H9 (cell line): ENCODE data around the gene CCDC85A. TPM values are rescaled to one million over a fixed set of nuclear protein-coding genes. Genes with fewer than 3 reads are reported as not detected.

ENCODE experiments used
- DNase-seq: peaks from one replicate; pipeline ENCODE4 v3.0.0-alpha.2; 2017
- H2AFZ ChIP-seq: one replicate; pipeline ENCODE4 v1.6.1; 2013; ENCODE audit warnings: mild to moderate bottlenecking, low read length, control low read depth, moderate library complexity
- H2AK5ac ChIP-seq: 2 replicates; pipeline ENCODE4 v1.6.1; 2013; ENCODE audit warnings: low read length, control low read depth, mixed read lengths; ENCODE audit not compliant: insufficient read length
- H2BK120ac ChIP-seq: one replicate; pipeline ENCODE4 v1.6.1; 2013; ENCODE audit warnings: low read depth, mild to moderate bottlenecking, low read length, control low read depth, inconsistent platforms; ENCODE audit not compliant: poor library complexity, severe bottlenecking
- H2BK12ac ChIP-seq: 2 replicates; pipeline ENCODE4 v1.6.1; 2013; ENCODE audit warnings: low read length, control low read depth, mixed read lengths, low read depth; ENCODE audit not compliant: insufficient read length
- H2BK15ac ChIP-seq: 2 replicates; pipeline ENCODE4 v1.6.1; 2013; ENCODE audit warnings: low read depth, low read length, control low read depth
- H2BK20ac ChIP-seq: one replicate; pipeline ENCODE4 v1.6.1; 2013; ENCODE audit warnings: low read depth, mild to moderate bottlenecking, low read length, control low read depth, inconsistent platforms; ENCODE audit not compliant: poor library complexity, severe bottlenecking
- H2BK5ac ChIP-seq: 2 replicates; pipeline ENCODE4 v1.6.1; 2013; ENCODE audit warnings: low read length, control low read depth, mixed read lengths; ENCODE audit not compliant: insufficient read length
- H3K14ac ChIP-seq: 2 replicates; pipeline ENCODE4 v1.6.1; 2013; ENCODE audit warnings: low read length, control low read depth; ENCODE audit not compliant: insufficient read depth
- H3K18ac ChIP-seq: 2 replicates; pipeline ENCODE4 v1.6.1; 2013; ENCODE audit warnings: low read depth, mild to moderate bottlenecking, mixed read lengths, low read length, control low read depth; ENCODE audit not compliant: insufficient read length
- H3K23ac ChIP-seq: 2 replicates; pipeline ENCODE4 v1.6.1; 2013; ENCODE audit warnings: low read length, control low read depth, mixed read lengths, low read depth; ENCODE audit not compliant: insufficient read length
- H3K23me2 ChIP-seq: 2 replicates; pipeline ENCODE4 v1.6.1; 2013; ENCODE audit warnings: low read depth, mild to moderate bottlenecking, mixed read lengths, low read length, control low read depth; ENCODE audit not compliant: insufficient read length, poor library complexity, severe bottlenecking
- H3K27ac ChIP-seq: 2 replicates; pipeline ENCODE4 v1.5.1; 2013; ENCODE audit warnings: low read length, control low read depth, mixed read lengths, low read depth; ENCODE audit not compliant: insufficient read length
- H3K27me3 ChIP-seq: 2 replicates; pipeline ENCODE4 v1.6.1; 2013; ENCODE audit warnings: low read length, control low read depth, inconsistent platforms; ENCODE audit not compliant: insufficient read depth
- H3K4ac ChIP-seq: 2 replicates; pipeline ENCODE4 v1.6.1; 2013; ENCODE audit warnings: low read depth, mild to moderate bottlenecking, control low read depth, inconsistent platforms, low read length, moderate library complexity
- H3K4me1 ChIP-seq: 2 replicates; pipeline ENCODE4 v1.6.1; 2013; ENCODE audit warnings: low read length, control low read depth, inconsistent platforms; ENCODE audit not compliant: insufficient read depth
- H3K4me2 ChIP-seq: 2 replicates; pipeline ENCODE4 v1.6.1; 2013; ENCODE audit warnings: low read length, control low read depth, mixed read lengths; ENCODE audit not compliant: insufficient read length, insufficient read depth
- H3K56ac ChIP-seq: 2 replicates; pipeline ENCODE4 v1.6.1; 2013; ENCODE audit warnings: low read depth, mild to moderate bottlenecking, mixed read lengths, low read length, control low read depth; ENCODE audit not compliant: insufficient read length
- H3K79me1 ChIP-seq: 2 replicates; pipeline ENCODE4 v1.6.1; 2013; ENCODE audit warnings: low read depth, mild to moderate bottlenecking, moderate library complexity, low read length, control low read depth, inconsistent platforms; ENCODE audit not compliant: insufficient read depth, poor library complexity, severe bottlenecking
- H3K79me2 ChIP-seq: 2 replicates; pipeline ENCODE4 v1.6.1; 2013; ENCODE audit warnings: low read length, control low read depth, inconsistent platforms; ENCODE audit not compliant: insufficient read depth
- H3K9ac ChIP-seq: 2 replicates; pipeline ENCODE4 v1.6.1; 2013; ENCODE audit warnings: low read length, control low read depth, mixed read lengths; ENCODE audit not compliant: insufficient read length; ENCODE audit errors: extremely low read depth
- H3K9me3 ChIP-seq: one replicate; pipeline ENCODE4 v1.6.1; 2013; ENCODE audit warnings: low read depth, low read length, inconsistent platforms; ENCODE audit not compliant: control insufficient read depth
- H3T11ph ChIP-seq: one replicate; pipeline ENCODE4 v1.6.1; 2013; ENCODE audit warnings: mild to moderate bottlenecking, low read length, control low read depth, inconsistent platforms
- H4K20me1 ChIP-seq: one replicate; pipeline ENCODE4 v1.6.1; 2013; ENCODE audit not compliant: control insufficient read depth, insufficient read length, insufficient read depth
- H4K5ac ChIP-seq: 2 replicates; pipeline ENCODE4 v1.6.1; 2013; ENCODE audit warnings: low read depth, mild to moderate bottlenecking, mixed read lengths, low read length, control low read depth; ENCODE audit not compliant: insufficient read length
- H4K8ac ChIP-seq: replicated peaks from 2 replicates; pipeline ENCODE4 v1.6.1; 2013; ENCODE audit warnings: low read length, control low read depth, mixed read lengths, low read depth; ENCODE audit not compliant: insufficient read length
- H4K91ac ChIP-seq: 2 replicates; pipeline ENCODE4 v1.6.1; 2013; ENCODE audit warnings: low read depth, mild to moderate bottlenecking, moderate library complexity, mixed read lengths, low read length, control low read depth; ENCODE audit not compliant: insufficient read length
- H3K27ac Mint-ChIP-seq, 3 experiments: 2 replicates in 2 of 3; 3 replicates in 1 of 3; pipeline ENCODE4 v1.8.0; 2020 to 2021; ENCODE audit warnings: mixed read lengths in 3 of 3, mild to moderate bottlenecking in 1 of 3, moderate library complexity in 1 of 3
- H3K27me3 Mint-ChIP-seq: 2 replicates; pipeline ENCODE4 v1.8.0; 2021; ENCODE audit warnings: low read depth, mild to moderate bottlenecking, moderate library complexity, mixed read lengths
- H3K36me3 Mint-ChIP-seq, 3 experiments: 2 replicates in 2 of 3; 3 replicates in 1 of 3; pipeline ENCODE4 v1.8.0; 2020 to 2021; ENCODE audit warnings: low read depth in 3 of 3, mixed read lengths in 3 of 3; ENCODE audit not compliant: insufficient read depth in 1 of 3
- H3K4me1 Mint-ChIP-seq, 2 experiments: 2 replicates each; pipeline ENCODE4 v1.8.0; 2020; ENCODE audit warnings: mixed read lengths in 2 of 2
- H3K4me3 Mint-ChIP-seq, 2 experiments: 2 replicates in 1 of 2; 3 replicates in 1 of 2; pipeline ENCODE4 v1.8.0; 2020 to 2021; ENCODE audit warnings: mild to moderate bottlenecking in 2 of 2, mixed read lengths in 2 of 2, moderate library complexity in 1 of 2
- H3K9me3 Mint-ChIP-seq, 2 experiments: 2 replicates in 1 of 2; 3 replicates in 1 of 2; pipeline ENCODE4 v1.8.0; 2020; ENCODE audit warnings: mild to moderate bottlenecking in 2 of 2, mixed read lengths in 2 of 2, moderate library complexity in 1 of 2
- CTCF ChIP-seq: fragments of 200-600 bp; sonication (generic); conservative IDR thresholded peaks from 3 replicates; pipeline ENCODE4 v1.8.0; 2021; ENCODE audit warnings: antibody characterized with exemption, mild to moderate bottlenecking
- WGBS: extraction: QIAGEN DNeasy Blood & Tissue Kit; methylation state at CpG from one replicate; pipeline ENCODE4 v1.1.7; 2013; ENCODE audit warnings: missing lambda C conversion rate, low lambda C conversion rate, mixed read lengths; ENCODE audit not compliant: insufficient read length; ENCODE audit errors: extremely low coverage; 5-methylcytosine and 5-hydroxymethylcytosine counted together
- total RNA-seq: library from RNA; stranded (reverse); gene quantifications from 2 replicates; pipeline ENCODE4 v1.2.1, GENCODE V29; 2021

CCDC85A gene
- total RNA-seq, 1 experiment from 2014 or later = 0.17 TPM

DNA sequence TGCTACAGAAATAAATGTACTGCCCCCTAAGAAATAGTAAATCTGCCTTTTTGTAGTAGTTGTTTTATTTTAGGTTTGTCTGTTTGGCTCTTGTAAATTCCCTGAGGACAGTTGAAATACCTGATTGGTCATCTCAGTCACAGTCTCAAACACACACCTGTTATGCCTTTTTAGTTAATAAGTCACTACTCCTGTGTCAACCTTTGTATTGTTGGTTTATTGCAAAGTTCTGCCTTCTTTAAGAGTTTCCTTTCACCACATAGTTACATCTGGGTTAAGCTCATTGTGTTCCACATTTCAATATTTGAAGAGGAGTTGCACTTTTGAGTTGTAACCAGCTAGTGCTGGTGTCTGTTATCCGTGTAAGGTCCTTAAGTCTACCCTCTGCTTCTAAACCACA is 198.7 kb downstream of the CCDC85A start:
- Histone ChIP-seq H2BK15ac (no peak overlapping the region), H2AFZ (no peak overlapping the region), H3K23ac (no peak overlapping the region), H4K5ac (no peak overlapping the region), H3K56ac (no peak overlapping the region), H4K20me1 (no peaks in the 10 kb centered on the region), H2BK120ac (no peak overlapping the region), H3K79me2 (no peaks in the 10 kb centered on the region), H3K18ac (no peak overlapping the region), H3K23me2 (no peaks in the 10 kb centered on the region), H3K14ac (no peak overlapping the region), H2BK20ac (no peak overlapping the region), H3K79me1 (no peaks in the 10 kb centered on the region), H3K9me3 (no peaks in the 10 kb centered on the region), H2BK12ac (no peak overlapping the region), H2BK5ac (no peak overlapping the region), H3K9ac (no peak overlapping the region), H3K4me1 (peaks cover 2% of the 10 kb centered on the region; the same call in 1 of the 2 replicates), H3K4me2 (no peak overlapping the region), H3K27ac (no peak overlapping the region), H3K4ac (no peak overlapping the region), H4K8ac (no peak overlapping the region), H3T11ph (no peak overlapping the region), H3K27me3 (no peaks in the 10 kb centered on the region), H4K91ac (no peak overlapping the region), H2AK5ac (no peak overlapping the region)
- DNase-seq = no peak
- no CpG with 5 or more reads among the region's 1 CpG for WGBS
- TF ChIP-seq CTCF = no peak
- Mint-ChIP-seq H3K36me3 (no peaks in the 10 kb centered on the region), H3K27me3 (no peaks in the 10 kb centered on the region), H3K4me3 (no peak overlapping the region), H3K4me1 (peaks cover 8 to 21% of the 10 kb centered on the region in 2 experiments), H3K9me3 (no peaks in the 10 kb centered on the region), H3K27ac (no peak overlapping the region)
